ENCODE results near the gene TNIP2.

The TNIP2 gene

GRCh38 chr4:2755821-2756690 lies at the start of gene TNIP2:
Gene TNIP2, minus strand, starts transcription at chr4:2756336. Its CDS starts 47 bp downstream, at chr4:2756289.
- DNase-seq (ENCODE audit: low read depth in 2 of 2), result peak; percentile 58 to 59

GRCh38 chr4:2804973-2805501 lies 48.9 kb upstream of the TNIP2 start:
- no peak for DNase-seq (ENCODE audit: low read depth in 2 of 2)

- no peak for DNase-seq (ENCODE audit: low read depth in 2 of 2)
Measured at GRCh38 chr4:2804449-2804972, 48.4 kb upstream of the TNIP2 start.

GRCh38 chr4:2803624-2804448 lies 47.7 kb upstream of the TNIP2 start:
- no peak for DNase-seq (ENCODE audit: low read depth in 2 of 2)

- no peak for DNase-seq (ENCODE audit: low read depth in 2 of 2)
Measured at GRCh38 chr4:2802618-2803531, 46.7 kb upstream of the TNIP2 start.

- DNase-seq (ENCODE audit: low read depth in 2 of 2), result no peak
Measured at GRCh38 chr4:2800691-2801596, 44.8 kb upstream of the TNIP2 start.

- no peak for DNase-seq (ENCODE audit: low read depth in 2 of 2)
Measured at GRCh38 chr4:2799971-2800690, 44.0 kb upstream of the TNIP2 start.

- no peak for DNase-seq (ENCODE audit: low read depth in 2 of 2)
Measured at GRCh38 chr4:2799224-2799911, 43.2 kb upstream of the TNIP2 start.

- no peak for DNase-seq (ENCODE audit: low read depth in 2 of 2)
Measured at GRCh38 chr4:2798399-2799223, 42.5 kb upstream of the TNIP2 start.

- no peak for DNase-seq (ENCODE audit: low read depth in 2 of 2)
Measured at GRCh38 chr4:2797545-2798305, 41.6 kb upstream of the TNIP2 start.

GRCh38 chr4:2796849-2797544 lies 40.9 kb upstream of the TNIP2 start:
- no peak for DNase-seq (ENCODE audit: low read depth in 2 of 2)

- no peak for DNase-seq (ENCODE audit: low read depth in 2 of 2)
Measured at GRCh38 chr4:2795893-2796848, 40.0 kb upstream of the TNIP2 start.

GRCh38 chr4:2795300-2795892 lies 39.3 kb upstream of the TNIP2 start:
- no peak for DNase-seq (ENCODE audit: low read depth in 2 of 2)

GRCh38 chr4:2794486-2795299 lies 38.6 kb upstream of the TNIP2 start:
- no peak for DNase-seq (ENCODE audit: low read depth in 2 of 2)
